GM19193 (cell line): ENCODE results near the gene SH2D4B.

Experiments used
- POLR2A ChIP-seq: IDR thresholded peaks from 4 replicates; pipeline ENCODE4 v1.6.1; 2011; ENCODE audit not compliant: insufficient read depth, insufficient read length; ENCODE audit errors: extremely low read depth

The SH2D4B gene

GRCh38 chr10:80542652-80543318 lies 5.1 kb downstream of the SH2D4B start:
- TF ChIP-seq POLR2A = no peak

GRCh38 chr10:80544316-80544953 lies 6.7 kb downstream of the SH2D4B start:
- TF ChIP-seq POLR2A = no peak

DNA sequence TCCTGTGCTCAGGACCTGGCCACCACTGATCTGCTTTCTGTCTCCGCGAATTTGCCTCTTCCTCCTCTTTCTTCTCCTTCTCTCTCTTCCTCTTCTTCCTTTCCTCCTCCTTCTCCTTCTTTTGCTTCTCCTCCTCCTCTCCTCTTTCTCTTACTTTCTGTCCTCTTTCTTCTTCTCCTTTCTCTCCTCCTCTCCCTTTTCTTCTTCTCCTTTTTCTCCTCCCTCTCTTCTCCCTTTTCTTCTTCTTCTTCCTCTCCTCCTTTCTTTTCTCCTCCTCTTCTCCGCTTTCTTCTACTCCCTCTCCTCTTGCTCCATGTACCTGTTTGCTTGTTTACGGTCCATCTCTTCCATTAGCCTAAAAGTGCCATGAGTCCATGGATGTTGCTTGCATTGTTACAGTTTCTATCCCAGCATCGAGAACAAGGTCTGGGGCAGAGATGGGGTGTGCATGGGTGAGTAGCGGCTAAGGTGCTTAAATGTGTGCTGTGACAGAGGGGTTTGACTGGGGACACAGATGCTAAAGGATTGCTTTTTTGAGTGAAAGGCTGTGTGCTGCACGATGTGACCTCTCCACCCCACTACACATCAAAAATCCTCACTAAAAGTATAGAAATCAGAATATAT lies 7.7 kb downstream of the SH2D4B start:
- TF ChIP-seq POLR2A = no peak

GRCh38 chr10:80552151-80552646 lies 14.5 kb downstream of the SH2D4B start:
- no peak for TF ChIP-seq POLR2A

GRCh38 chr10:80553436-80553835 lies 15.7 kb downstream of the SH2D4B start:
- TF ChIP-seq POLR2A = no peak

DNA sequence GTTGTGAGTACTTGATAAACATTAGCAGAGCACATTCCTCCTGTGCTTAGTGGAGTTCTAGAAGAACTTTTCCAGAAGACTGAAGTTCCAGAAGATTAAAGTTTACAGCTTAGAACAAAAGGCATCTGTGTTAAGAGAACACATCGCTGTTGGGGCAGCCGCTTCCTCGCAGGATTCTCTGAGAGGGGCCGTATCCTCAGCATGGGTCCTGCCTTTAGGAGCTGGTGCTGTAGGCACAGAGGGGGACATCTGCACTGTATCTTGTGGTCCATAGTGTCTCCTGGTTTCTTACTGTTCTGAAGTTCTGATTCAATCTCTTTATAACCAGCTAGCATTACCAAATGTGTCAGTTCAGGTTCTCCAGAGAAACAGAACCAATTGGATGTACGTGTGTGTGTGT lies 16.3 kb downstream of the SH2D4B start:
- no peak for TF ChIP-seq POLR2A

DNA sequence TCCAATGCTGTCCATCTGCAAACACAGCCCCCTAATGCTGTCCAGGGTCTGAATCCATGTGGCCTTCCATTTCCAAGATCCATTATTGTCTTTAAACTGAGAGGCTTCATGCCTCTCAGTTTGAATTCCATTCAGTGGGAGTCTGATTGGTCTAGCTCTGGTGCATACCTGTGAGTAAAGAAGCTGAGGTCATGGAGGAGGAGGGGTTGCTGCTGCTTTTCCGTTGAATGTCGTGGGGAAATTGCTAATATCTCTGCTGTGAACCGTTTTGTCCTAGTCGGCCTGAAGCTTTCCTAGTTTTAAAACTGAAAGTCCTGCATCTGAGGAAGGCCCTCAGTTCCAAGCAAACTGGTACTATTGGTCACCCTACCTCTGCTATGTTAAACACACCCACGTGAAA lies 17.7 kb downstream of the SH2D4B start:
- TF ChIP-seq POLR2A = no peak

- TF ChIP-seq POLR2A = no peak
These were observed 24.2 kb downstream of the SH2D4B start for GRCh38 chr10:80561950-80562349.

DNA sequence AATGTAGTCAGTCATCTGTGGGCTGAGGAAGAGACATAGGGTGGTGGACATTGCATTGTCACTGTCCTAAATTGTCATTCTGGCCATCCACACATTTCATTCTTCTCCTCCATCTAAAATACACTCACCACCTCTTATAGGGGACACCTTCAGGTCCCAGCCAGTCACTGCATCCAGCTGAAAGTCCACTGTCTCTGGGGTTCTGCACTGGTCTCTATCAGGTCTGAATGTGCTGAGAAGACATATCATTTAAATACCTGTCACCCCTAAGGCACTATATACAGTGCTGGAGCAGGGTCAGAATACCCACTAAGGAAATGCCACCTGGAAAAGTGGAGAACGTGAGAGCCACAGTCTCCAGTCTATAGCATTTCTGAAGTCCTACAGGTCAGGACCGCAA lies 29.6 kb downstream of the SH2D4B start:
- no peak for TF ChIP-seq POLR2A

GRCh38 chr10:80569131-80569895 lies 31.6 kb downstream of the SH2D4B start:
- TF ChIP-seq POLR2A = no peak

DNA sequence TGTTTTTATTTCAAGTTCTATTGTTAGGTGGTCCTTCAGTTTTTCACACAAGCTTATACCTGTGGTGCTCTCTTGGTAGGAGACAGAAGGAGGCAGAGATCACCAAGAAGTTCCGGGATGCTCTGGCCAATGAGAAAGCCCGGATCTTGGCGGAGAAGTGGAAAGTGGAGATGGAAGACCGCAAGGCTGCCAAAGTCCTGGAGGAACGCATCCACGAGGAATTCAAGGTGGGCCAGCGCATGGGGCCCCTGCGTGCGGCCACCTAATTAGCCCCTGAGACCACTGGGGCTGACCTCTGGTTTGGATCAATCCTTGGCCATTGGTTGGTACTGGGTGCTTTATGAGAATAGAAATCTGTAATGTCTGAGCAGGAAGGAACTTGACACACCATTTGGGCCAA lies 33.6 kb downstream of the SH2D4B start:
- no peak for TF ChIP-seq POLR2A

DNA sequence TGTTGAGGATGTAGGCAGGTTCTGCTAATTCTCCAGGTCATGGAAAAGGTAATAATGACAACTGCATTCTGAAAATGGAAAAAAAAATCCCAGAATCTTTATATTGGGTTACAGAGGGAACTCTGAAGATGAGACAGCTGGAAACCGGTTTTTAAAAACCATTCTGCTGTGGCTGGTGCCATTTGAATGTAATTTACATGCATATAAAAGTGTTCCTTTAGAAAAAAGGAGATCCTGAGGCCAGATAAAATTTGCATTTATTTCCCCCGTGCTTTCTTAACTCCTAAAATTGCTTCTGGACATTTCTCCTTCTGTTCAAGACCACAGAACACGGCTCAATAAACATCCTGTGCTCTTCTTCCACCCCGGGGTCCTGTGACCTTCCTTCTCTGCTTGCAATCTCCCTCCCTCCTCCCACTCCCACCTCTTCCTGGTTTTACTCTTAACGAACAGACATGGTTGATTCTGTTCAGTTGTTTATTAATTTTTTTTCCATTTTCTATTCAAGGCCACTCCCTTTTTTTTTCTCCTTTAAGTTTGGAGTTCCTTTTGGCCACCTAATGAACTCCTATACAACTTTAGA lies 41.6 kb downstream of the SH2D4B start:
- TF ChIP-seq POLR2A = no peak

GRCh38 chr10:80579849-80580637 lies 42.3 kb downstream of the SH2D4B start:
- TF ChIP-seq POLR2A = no peak
